GM12892 (cell line): ENCODE results near the gene APBA2.

Experiments
- POLR2A ChIP-seq: IDR thresholded peaks from 2 replicates; pipeline ENCODE4 v1.6.1; 2011; ENCODE audit warnings: low read depth, low read length, control low read depth
- POLR2AphosphoS5 ChIP-seq: IDR thresholded peaks from 2 replicates; pipeline ENCODE4 v1.6.1; 2011; ENCODE audit warnings: low read depth, low read length, control low read depth
- TAF1 ChIP-seq: IDR thresholded peaks from 2 replicates; pipeline ENCODE4 v1.6.1; 2011; ENCODE audit warnings: low read depth, mild to moderate bottlenecking, control low read depth, low read length, borderline replicate concordance

DNA sequence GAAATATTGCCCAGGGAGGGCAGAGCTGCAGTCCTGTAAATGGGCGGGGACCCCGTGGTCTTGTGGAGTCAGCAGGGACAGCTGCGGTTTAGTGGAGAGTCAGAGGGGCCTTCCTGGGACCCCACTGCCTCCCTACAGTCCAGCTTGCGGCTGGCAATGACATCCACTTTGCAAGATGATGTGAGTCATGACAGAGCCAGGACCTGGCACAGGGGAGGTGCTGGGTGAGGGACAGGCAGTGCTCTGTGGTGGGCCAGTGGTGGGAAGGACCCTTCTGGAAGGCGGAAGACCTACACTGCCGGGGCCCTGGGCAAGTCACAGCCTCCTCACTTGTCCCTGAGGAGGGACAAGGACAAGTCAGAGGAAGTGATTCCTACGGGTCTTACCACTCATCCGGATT, 17.8 kb downstream of the APBA2 start:
- no peak for TF ChIP-seq POLR2AphosphoS5
- TF ChIP-seq POLR2A: no peak
- TF ChIP-seq TAF1: no peak
